T-cell (primary cell): ENCODE measurements around the gene PSMD3. TPM values are rescaled to one million over a fixed set of nuclear protein-coding genes. Genes with fewer than 3 reads are reported as not detected.

ENCODE experiments used
- ATAC-seq, 4 experiments: fragments of 200-7000 bp in 3 of 4; fragments of 150-1000 bp in 1 of 4; cut with Tn5 transposase; replicated peaks in 1 of 4; 1 replicate in 3 of 4; 2 replicates in 1 of 4; pipeline ENCODE4 v1.10.0; 2021; ENCODE audit warnings: moderate library complexity in 3 of 4, mild to moderate bottlenecking in 2 of 4, moderate number of reproducible peaks in 1 of 4
- CTCF ChIA-PET, 2 donors: fragments of 300-600 bp; sonication (Branson Sonifier 250); formaldehyde crosslinking; loops; one replicate each; lab custom pipeline; 2022; ENCODE audit warnings: antibody characterized with exemption in 2 of 2; lab: Charles Lee
- POLR2A ChIA-PET, 2 donors: fragments of 300-600 bp; sonication (Branson Sonifier 250); formaldehyde crosslinking; loops; one replicate each; lab custom pipeline; 2022; ENCODE audit warnings: antibody characterized with exemption in 2 of 2; lab: Charles Lee
- DNase-seq, 35 experiments: peaks; one replicate each; pipeline versions ENCODE4 v3.0.0 to v3.0.0-alpha.2; 2013 to 2023
- H3K27ac ChIP-seq: one replicate; pipeline ENCODE4 v1.5.1; 2013; ENCODE audit warnings: low read length
- H3K27me3 ChIP-seq, 2 experiments: replicated peaks in 1 of 2; 1 replicate in 1 of 2; 2 replicates in 1 of 2; pipeline versions ENCODE4 v1.6.1 to v1.7.0; 2013; ENCODE audit warnings: low read length in 1 of 2, mixed read lengths in 1 of 2; ENCODE audit not compliant: control insufficient read depth in 2 of 2, insufficient read depth in 2 of 2; ENCODE audit errors: extremely low read depth in 1 of 2
- H3K36me3 ChIP-seq, 2 donors: 1 replicate in 1 of 2; 2 replicates in 1 of 2; pipeline versions ENCODE4 v1.6.1 to v1.7.0; 2013; ENCODE audit warnings: low read length in 1 of 2; ENCODE audit not compliant: control insufficient read depth in 2 of 2, insufficient read depth in 1 of 2; ENCODE audit errors: extremely low read depth in 1 of 2
- H3K4me1 ChIP-seq, 2 experiments: 1 replicate in 1 of 2; 2 replicates in 1 of 2; pipeline versions ENCODE4 v1.6.1 to v1.7.0; 2013; ENCODE audit warnings: low read length in 2 of 2, mixed read lengths in 1 of 2; ENCODE audit not compliant: insufficient read depth in 2 of 2, control insufficient read depth in 1 of 2; ENCODE audit errors: extremely low read depth in 1 of 2
- H3K4me3 ChIP-seq, 2 donors: 1 replicate in 1 of 2; 2 replicates in 1 of 2; pipeline versions ENCODE4 v1.5.1 to v1.7.0; 2013; ENCODE audit warnings: mild to moderate bottlenecking in 2 of 2, low read length in 1 of 2, moderate library complexity in 1 of 2; ENCODE audit not compliant: control insufficient read depth in 1 of 2; ENCODE audit errors: extremely low read depth in 1 of 2
- H3K9me3 ChIP-seq: 2 replicates; pipeline ENCODE4 v1.7.0; 2013
- H3K27ac Mint-ChIP-seq, 2 donors: one replicate each; pipeline ENCODE4 v1.8.0; 2020 to 2021; ENCODE audit warnings: mild to moderate bottlenecking in 2 of 2, mixed read lengths in 2 of 2
- H3K27me3 Mint-ChIP-seq, 2 donors: one replicate each; pipeline ENCODE4 v1.8.0; 2021 to 2022; ENCODE audit warnings: mixed read lengths in 2 of 2
- H3K36me3 Mint-ChIP-seq: one replicate; pipeline ENCODE4 v1.8.0; 2021; ENCODE audit warnings: mixed read lengths
- H3K4me1 Mint-ChIP-seq, 3 donors: one replicate each; pipeline ENCODE4 v1.8.0; 2020 to 2022; ENCODE audit warnings: mixed read lengths in 3 of 3, mild to moderate bottlenecking in 1 of 3
- H3K4me3 Mint-ChIP-seq, 3 donors: one replicate each; pipeline ENCODE4 v1.8.0; 2020 to 2022; ENCODE audit warnings: mild to moderate bottlenecking in 3 of 3, mixed read lengths in 3 of 3, moderate library complexity in 3 of 3
- H3K9me3 Mint-ChIP-seq, 3 donors: one replicate each; pipeline ENCODE4 v1.8.0; 2020 to 2022; ENCODE audit warnings: mixed read lengths in 3 of 3
- WGBS: methylation state at CpG from one replicate; pipeline ENCODE4 v1.1.5; 2013; ENCODE audit warnings: missing lambda C conversion rate; ENCODE audit not compliant: insufficient coverage; 5-methylcytosine and 5-hydroxymethylcytosine counted together
- total RNA-seq, 35 experiments: library from RNA in 6 of 35; stranded (reverse) in 6 of 35; fragments of 120-200 nt in 1 of 35; gene quantifications; one replicate each; pipeline versions ENCODE4 v1.2.1 to v1.2.4 and lab custom pipeline; 2013 to 2026

Gene PSMD3
- total RNA-seq, 5 donors from 2014 or later (not counting 1 experiment from before 2014, with no cell fraction given), result 60.8 to 69.0 (median 63.5) TPM

DNA sequence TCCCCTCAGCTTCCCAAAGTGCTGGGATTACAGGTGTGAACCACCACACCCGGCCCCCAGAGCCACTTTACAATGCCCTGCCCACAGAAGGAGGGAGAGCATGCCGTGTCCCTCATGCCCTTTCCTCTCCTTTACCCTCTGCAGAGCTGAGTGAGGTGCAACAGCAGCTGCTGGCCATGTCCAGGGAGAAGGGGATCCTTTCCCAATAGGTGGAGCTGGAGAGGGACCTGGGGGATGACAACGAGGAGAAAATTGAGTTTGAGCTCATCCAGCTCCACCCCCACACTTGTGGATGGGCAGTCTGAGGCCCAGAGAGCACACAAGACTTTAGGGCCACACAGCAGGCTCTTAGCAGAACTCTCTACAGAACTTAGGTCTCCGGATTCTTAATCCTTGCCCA lies 25.7 kb upstream of the PSMD3 start:
- Mint-ChIP-seq H3K4me1 (peaks cover 18 to 27% (median 19%) of the 10 kb centered on the region in 3 donors), H3K27me3 (no peaks in the 10 kb centered on the region), H3K36me3 (no peaks in the 10 kb centered on the region), H3K4me3 (no peak overlapping the region), H3K9me3 (no peaks in the 10 kb centered on the region), H3K27ac (peak overlapping the region in 1 of 2 donors; percentile 20)
- no peak for DNase-seq
- H3K27ac ChIP-seq, result no peak overlapping the region
- H3K4me3 ChIP-seq, result no peak overlapping the region
- no peaks in the 10 kb centered on the region for H3K36me3 ChIP-seq
- H3K27me3 ChIP-seq, result no peaks in the 10 kb centered on the region
- no peak for ATAC-seq
- H3K9me3 ChIP-seq, result no peaks in the 10 kb centered on the region
- H3K4me1 ChIP-seq, result peaks cover 3 to 26% of the 10 kb centered on the region in 2 experiments
- WGBS, result no CpG with 5 or more reads among the region's 4 CpGs
- ChIA-PET CTCF (interaction anchor here in 1 of 2 donors (2.9 kb wide), 1 partner anchor 25 kb away, joined by 18 read pairs; the partner anchor contains the start of gene PSMD3), POLR2A (no interaction called here)

DNA sequence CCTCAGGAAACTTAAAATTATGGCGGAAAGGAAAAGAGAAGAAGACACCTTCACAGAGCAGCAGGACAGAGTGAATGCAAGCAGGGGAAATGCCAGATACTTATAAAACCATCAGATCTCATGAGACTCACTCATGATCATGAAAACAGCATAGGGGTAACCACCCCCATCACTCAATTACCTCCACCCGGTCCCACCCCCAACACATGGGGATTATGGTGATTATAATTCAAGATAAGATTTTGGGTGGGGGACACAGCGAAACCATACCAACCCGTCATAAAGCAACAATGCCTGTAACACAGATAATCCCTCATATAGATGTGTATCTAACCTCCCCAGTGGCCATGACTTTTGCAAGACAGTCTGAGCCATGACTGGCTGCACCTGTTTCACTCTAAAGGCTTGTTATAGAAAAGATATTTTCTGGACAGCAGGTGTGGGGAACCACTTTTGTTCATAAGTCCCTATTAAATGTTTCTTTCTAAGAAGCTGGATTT lies 24.8 kb upstream of the PSMD3 start:
- Histone ChIP-seq H3K9me3 (no peaks in the 10 kb centered on the region), H3K4me1 (peaks cover 3 to 26% of the 10 kb centered on the region in 2 experiments), H3K27ac (no peak overlapping the region), H3K27me3 (no peaks in the 10 kb centered on the region), H3K4me3 (no peak overlapping the region), H3K36me3 (no peaks in the 10 kb centered on the region)
- Mint-ChIP-seq H3K36me3 (no peaks in the 10 kb centered on the region), H3K27ac (no peak overlapping the region), H3K27me3 (no peaks in the 10 kb centered on the region), H3K4me1 (peaks cover 18 to 24% (median 19%) of the 10 kb centered on the region in 3 donors), H3K9me3 (no peaks in the 10 kb centered on the region), H3K4me3 (no peak overlapping the region)
- ChIA-PET POLR2A (interaction anchor here in 1 of 2 donors (0.5 kb wide), 1 partner anchor 57 kb away, joined by 7 read pairs; no protein-coding TSS in a partner anchor), CTCF (interaction anchor here in 1 of 2 donors (4.5 kb wide), 1 partner anchor 26 kb away, joined by 29 read pairs; the partner anchor contains the start of gene PSMD3)
- ATAC-seq (no peak), DNase-seq (no peak)
- WGBS, result no CpG with 5 or more reads among the region's 4 CpGs

DNA sequence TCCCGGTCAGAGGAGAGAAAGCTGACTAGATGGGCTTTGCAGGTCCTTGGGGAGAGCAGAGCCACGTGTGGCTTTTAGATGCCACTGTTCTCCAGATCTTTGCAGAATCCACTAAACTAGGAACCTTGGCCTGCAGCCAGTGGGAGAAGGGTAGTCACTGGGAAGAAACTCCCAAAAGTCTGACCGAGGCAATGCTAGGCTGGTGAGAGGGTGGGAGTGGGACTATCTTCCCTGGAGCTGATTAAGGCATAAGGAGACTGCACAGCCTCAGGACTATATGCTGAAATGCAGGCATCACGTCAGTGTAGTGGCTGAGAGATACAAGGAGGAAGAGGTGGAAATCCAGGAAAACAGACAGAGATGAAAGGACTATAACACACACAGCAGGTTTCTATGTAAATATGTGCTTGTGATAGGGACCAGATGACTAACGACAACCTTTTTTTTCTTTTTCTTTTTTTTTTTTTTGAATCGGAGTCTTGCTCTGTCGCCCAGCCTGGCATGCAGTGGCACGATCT lies 20.0 kb upstream of the PSMD3 start:
- ChIA-PET POLR2A (interaction anchor here in 1 of 2 donors (0.7 kb wide), 1 partner anchor 202 kb away, joined by 6 read pairs; no protein-coding TSS in a partner anchor), CTCF (interaction anchor here in 1 of 2 donors (0.9 kb wide), 1 partner anchor 317 kb away, joined by 5 read pairs; no protein-coding TSS in a partner anchor)
- no peaks in the 10 kb centered on the region for H3K27me3 Mint-ChIP-seq
- no peak for DNase-seq
- peaks cover 2 to 29% of the 10 kb centered on the region in 2 experiments for H3K4me1 ChIP-seq
- H3K36me3 Mint-ChIP-seq, result no peaks in the 10 kb centered on the region
- no peak overlapping the region for H3K4me3 ChIP-seq
- H3K4me3 Mint-ChIP-seq, result no peak overlapping the region
- 94% methylated on average over 4 of the region's 8 CpGs for WGBS
- H3K27ac Mint-ChIP-seq, result no peak overlapping the region
- H3K9me3 Mint-ChIP-seq, result no peaks in the 10 kb centered on the region
- peaks cover 0 to 11% of the 10 kb centered on the region in 2 experiments for H3K27me3 ChIP-seq
- H3K9me3 ChIP-seq, result no peaks in the 10 kb centered on the region
- no peak for ATAC-seq
- no peak overlapping the region for H3K27ac ChIP-seq
- peaks cover 27 to 41% (median 36%) of the 10 kb centered on the region in 3 donors for H3K4me1 Mint-ChIP-seq
- H3K36me3 ChIP-seq, result no peaks in the 10 kb centered on the region

DNA sequence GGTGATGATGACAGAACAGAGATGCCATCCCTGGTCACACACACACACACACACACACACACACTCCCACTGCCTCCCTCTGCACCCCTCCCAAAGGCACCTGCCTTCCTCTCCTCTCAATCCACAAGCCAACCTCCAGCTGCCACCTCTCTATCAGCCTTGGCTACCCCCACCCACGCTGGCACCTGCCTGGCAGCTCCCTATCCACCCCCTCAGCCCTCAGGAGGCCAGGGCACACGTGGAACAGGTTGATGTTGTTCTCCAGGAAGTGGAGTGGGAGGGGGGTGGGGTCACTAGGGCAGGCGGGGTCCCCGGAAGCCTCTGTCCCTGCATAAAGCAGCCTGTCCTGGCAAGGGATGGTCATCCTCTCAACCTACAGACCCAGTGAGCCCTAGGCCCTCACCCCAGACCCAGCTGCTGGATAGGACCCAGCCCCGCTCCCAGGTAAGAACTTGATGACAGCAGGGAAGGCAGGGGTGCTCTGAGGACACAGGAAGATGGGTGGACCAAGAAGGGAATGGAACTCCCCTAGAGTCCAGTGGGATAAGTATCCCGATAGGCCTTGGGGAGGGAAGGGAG lies 17.9 kb upstream of the PSMD3 start, which contains the start of gene GSDMA:
TSS of gene GSDMA (plus strand) at position 363 of the 579 bp plus-strand sequence. CDS start 2,684 bp downstream, outside the sequence.
- 100% methylated on average over 1 of the region's 6 CpGs for WGBS
- H3K9me3 Mint-ChIP-seq, result no peaks in the 10 kb centered on the region
- Histone ChIP-seq H3K36me3 (no peaks in the 10 kb centered on the region), H3K27ac (peak within 1 kb of the TSS; percentile 1), H3K27me3 (peaks cover 0 to 11% of the 10 kb centered on the region in 2 experiments), H3K9me3 (no peaks in the 10 kb centered on the region), H3K4me3 (no peak within 1 kb of the TSS), H3K4me1 (peaks cover 2 to 46% of the 10 kb centered on the region in 2 experiments)
- no peaks in the 10 kb centered on the region for H3K36me3 Mint-ChIP-seq
- no peaks in the 10 kb centered on the region for H3K27me3 Mint-ChIP-seq
- ChIA-PET POLR2A (interaction anchor here in 1 of 2 donors (0.6 kb wide), 1 partner anchor 116 kb away, joined by 6 read pairs; no protein-coding TSS in a partner anchor), CTCF (interaction anchor here in 1 of 2 donors (0.5 kb wide), 1 partner anchor 150 kb away, joined by 3 read pairs; no protein-coding TSS in a partner anchor)
- H3K4me3 Mint-ChIP-seq, result peak within 1 kb of the TSS in 2 of 3 donors; percentile 39 to 52
- peak in 1 of 35 experiments; percentile 30 for DNase-seq
- ATAC-seq, result peak in 1 of 4 experiments; percentile 25
- peak within 1 kb of the TSS; percentile 89 to 92 for H3K27ac Mint-ChIP-seq
- peaks cover 27 to 46% (median 42%) of the 10 kb centered on the region in 3 donors for H3K4me1 Mint-ChIP-seq

DNA sequence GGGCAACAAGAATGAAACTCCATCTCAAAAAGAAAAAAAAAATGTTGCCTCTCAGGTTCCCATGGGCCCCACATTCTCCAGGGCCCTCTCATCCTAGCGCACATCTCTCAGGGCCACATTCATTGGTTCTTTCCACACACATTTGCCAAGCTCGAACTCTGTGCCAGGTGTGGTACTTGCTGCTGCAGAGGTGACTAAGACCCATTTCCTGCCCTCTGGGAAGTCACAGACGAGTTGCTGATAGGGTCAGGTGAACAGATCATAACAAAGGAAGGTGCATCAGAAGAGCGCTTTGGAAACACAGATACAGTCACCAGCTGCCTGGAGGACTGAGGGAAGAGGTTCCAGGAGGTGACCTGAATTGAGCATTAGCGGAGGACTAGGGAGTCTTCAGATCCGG lies 16.8 kb upstream of the PSMD3 start:
- Histone ChIP-seq H3K27me3 (peaks cover 0 to 11% of the 10 kb centered on the region in 2 experiments), H3K27ac (peak overlapping the region; percentile 1), H3K4me1 (peaks cover 2 to 53% of the 10 kb centered on the region in 2 experiments), H3K36me3 (no peaks in the 10 kb centered on the region), H3K4me3 (no peak overlapping the region), H3K9me3 (no peaks in the 10 kb centered on the region)
- H3K27ac Mint-ChIP-seq, result peak overlapping the region; percentile 89 to 92
- 48% methylated on average over 5 of the region's 6 CpGs for WGBS
- ChIA-PET POLR2A (no interaction called here), CTCF (no interaction called here)
- H3K36me3 Mint-ChIP-seq, result no peaks in the 10 kb centered on the region
- peak; percentile 78 to 93 (median 90) for ATAC-seq
- H3K4me3 Mint-ChIP-seq, result peak overlapping the region in 2 of 3 donors; percentile 39 to 52
- H3K9me3 Mint-ChIP-seq, result no peaks in the 10 kb centered on the region
- peak in 10 of 35 experiments; percentile 9 to 56 (median 23) for DNase-seq
- peaks cover 24 to 48% (median 40%) of the 10 kb centered on the region in 3 donors for H3K4me1 Mint-ChIP-seq
- no peaks in the 10 kb centered on the region for H3K27me3 Mint-ChIP-seq
